ENCODE data around the gene AKAP9.
"Not testable (repeated sequence)": the region's sequence is repeated elsewhere in the genome, so short reads cannot be mapped to it uniquely, and the experiment has no call there.

AKAP9 gene

GRCh38 chr7:91947948-91948347, 7.3 kb downstream of the AKAP9 start:
- DNase-seq: no peak

- DNase-seq: no peak
These were observed 8.8 kb downstream of the AKAP9 start for GRCh38 chr7:91949221-91950009.

- no peak for DNase-seq
These were observed 13.0 kb downstream of the AKAP9 start for GRCh38 chr7:91953618-91954017.

GRCh38 chr7:91956464-91956863, 15.8 kb downstream of the AKAP9 start:
- not testable (repeated sequence) for DNase-seq

GRCh38 chr7:91957232-91957631, 16.6 kb downstream of the AKAP9 start:
- DNase-seq: no peak

- DNase-seq: no peak
These were observed 17.2 kb downstream of the AKAP9 start for GRCh38 chr7:91957823-91958222.

GRCh38 chr7:91959023-91959422, 18.4 kb downstream of the AKAP9 start:
- DNase-seq: no peak

- no peak for DNase-seq
These were observed 21.2 kb downstream of the AKAP9 start for GRCh38 chr7:91961816-91962215.

- DNase-seq: no peak
These were observed 21.8 kb downstream of the AKAP9 start for GRCh38 chr7:91962419-91962818.

GRCh38 chr7:91967513-91967912, 26.9 kb downstream of the AKAP9 start:
- DNase-seq: not testable (repeated sequence)

- DNase-seq: no peak
These were observed 33.0 kb downstream of the AKAP9 start for GRCh38 chr7:91973639-91974038.

- DNase-seq: no peak
These were observed 33.4 kb downstream of the AKAP9 start for GRCh38 chr7:91974066-91974465.

- no peak for DNase-seq
These were observed 36.1 kb downstream of the AKAP9 start for GRCh38 chr7:91976743-91977142.

- no peak for DNase-seq
These were observed 38.9 kb downstream of the AKAP9 start for GRCh38 chr7:91979590-91979989.

- DNase-seq: not testable (repeated sequence)
These were observed 41.7 kb downstream of the AKAP9 start for GRCh38 chr7:91982352-91982751.

- no peak for DNase-seq
These were observed 47.6 kb downstream of the AKAP9 start for GRCh38 chr7:91988213-91988612.

GRCh38 chr7:91993976-91994375, 53.3 kb downstream of the AKAP9 start:
- no peak for DNase-seq

GRCh38 chr7:91995391-91996105, 54.9 kb downstream of the AKAP9 start:
- no peak for DNase-seq

GRCh38 chr7:91999631-92000565, 59.2 kb downstream of the AKAP9 start:
- DNase-seq: no peak

- DNase-seq: no peak
These were observed 62.1 kb downstream of the AKAP9 start for GRCh38 chr7:92002720-92003119.

GRCh38 chr7:92006046-92006445, 65.4 kb downstream of the AKAP9 start:
- no peak for DNase-seq

- no peak for DNase-seq
These were observed 69.6 kb downstream of the AKAP9 start for GRCh38 chr7:92010215-92010614.

- DNase-seq: no peak
These were observed 72.9 kb downstream of the AKAP9 start for GRCh38 chr7:92013611-92014010.

Data from activated CD8-positive, alpha-beta memory T cell treated with anti-CD3 and anti-CD28 coated beads, Interleukin-2, amount 50 U/mL, for 48 hours (primary cell).